Upper lobe of left lung (tissue), 6 donors: ENCODE results near the gene IFI27. TPM values are rescaled to one million over a fixed set of nuclear protein-coding genes. Genes with fewer than 3 reads are reported as not detected.
A peak's percentile ranks its signal among the peaks of the same experiment; 100 is the strongest.

Experiments used
- ATAC-seq, 2 donors: fragments of 200-7000 bp; cut with Tn5 transposase; one replicate each; pipeline ENCODE4 v1.9.1; 2022; ENCODE audit warnings: mild to moderate bottlenecking in 2 of 2, moderate library complexity in 2 of 2; ENCODE audit not compliant: low FRiP score in 2 of 2
- DNase-seq, 2 donors: peaks; one replicate each; pipeline ENCODE4 v3.0.0-alpha.2; 2019 to 2020
- H3K27ac ChIP-seq, 4 donors: fragments of 200-600 bp; sonication (generic); one replicate each; pipeline ENCODE4 v1.5.1; 2016 to 2019
- H3K27me3 ChIP-seq, 4 donors: fragments of 200-600 bp; sonication (generic); one replicate each; pipeline ENCODE4 v1.5.1; 2017 to 2019
- H3K36me3 ChIP-seq, 4 donors: fragments of 200-600 bp; sonication (generic); one replicate each; pipeline ENCODE4 v1.5.1; 2016 to 2019
- H3K4me1 ChIP-seq, 4 donors: fragments of 200-600 bp; sonication (generic); one replicate each; pipeline ENCODE4 v1.5.1; 2018 to 2019
- H3K4me3 ChIP-seq, 4 donors: fragments of 200-600 bp; sonication (generic); one replicate each; pipeline ENCODE4 v1.5.1; 2017 to 2019; ENCODE audit warnings: mild to moderate bottlenecking in 2 of 4, moderate library complexity in 1 of 4
- H3K9me3 ChIP-seq, 4 donors: fragments of 200-600 bp; sonication (generic); one replicate each; pipeline ENCODE4 v1.5.1; 2018 to 2019
- EP300 ChIP-seq, 4 donors: sonication (generic); formaldehyde crosslinking; IDR thresholded peaks; one replicate each; pipeline ENCODE4 v1.5.1; 2017; ENCODE audit warnings: antibody characterized with exemption in 4 of 4, control low read depth in 2 of 4
- POLR2A ChIP-seq, 4 donors: fragments of 450-650 bp; IDR thresholded peaks; one replicate each; pipeline ENCODE4 v1.5.1; 2016 to 2017; ENCODE audit warnings: antibody characterized with exemption in 4 of 4, mild to moderate bottlenecking in 2 of 4
- POLR2AphosphoS5 ChIP-seq, 2 donors: sonication (generic); formaldehyde crosslinking; IDR thresholded peaks; one replicate each; pipeline ENCODE4 v1.5.1; 2017; ENCODE audit warnings: antibody characterized with exemption in 2 of 2
- WGBS, 2 donors: methylation state at CpG; one replicate each; pipeline ENCODE4 v1.1.5; 2017 to 2018; 5-methylcytosine and 5-hydroxymethylcytosine counted together
- total RNA-seq, 6 donors: library from RNA; depleted of rRNA in 4 of 6; stranded (reverse); fragments of >200 nt in 4 of 6; gene quantifications; one replicate each; pipeline versions ENCODE4 v1.1.0 to v1.2.1, GENCODE V29; 2016 to 2021
- TF ChIP-seq, protein P1 (sequence below), 6 experiments: fragments of 450-650 bp in 4 of 6; fragments of 200-600 bp in 2 of 6; sonication (generic) in 2 of 6; IDR thresholded peaks; one replicate each; pipeline ENCODE4 v1.5.1; 2016 to 2019; ENCODE audit warnings: antibody characterized with exemption in 6 of 6
- donor health status: DM: no; HTN: no; CAD: no; lungs with moderate emphysema.
- donor health status: DM: no; HTN: yes; CAD: no; lungs with severe emphysema.

Gene IFI27
- total RNA-seq, 6 donors from 2014 or later, result 210 to 729 (median 328) TPM

GRCh38 chr14:94139421-94139820 lies 28.9 kb downstream of the IFI27 start:
- Histone ChIP-seq H3K27me3 (no peaks in the 10 kb centered on the region), H3K36me3 (no peaks in the 10 kb centered on the region), H3K9me3 (peaks cover 0 to 4% (median 0%) of the 10 kb centered on the region in 4 donors), H3K4me3 (no peak overlapping the region), H3K4me1 (peaks cover 0 to 14% (median 10%) of the 10 kb centered on the region in 4 donors), H3K27ac (no peak overlapping the region)
- DNase-seq (no peak), ATAC-seq (no peak)
- TF ChIP-seq POLR2A (IDR thresholded peaks at IDR 0.05) (no peak), POLR2AphosphoS5 (IDR thresholded peaks at IDR 0.05) (no peak), EP300 (IDR thresholded peaks at IDR 0.05) (no peak)
- TF ChIP-seq, protein P1, sequence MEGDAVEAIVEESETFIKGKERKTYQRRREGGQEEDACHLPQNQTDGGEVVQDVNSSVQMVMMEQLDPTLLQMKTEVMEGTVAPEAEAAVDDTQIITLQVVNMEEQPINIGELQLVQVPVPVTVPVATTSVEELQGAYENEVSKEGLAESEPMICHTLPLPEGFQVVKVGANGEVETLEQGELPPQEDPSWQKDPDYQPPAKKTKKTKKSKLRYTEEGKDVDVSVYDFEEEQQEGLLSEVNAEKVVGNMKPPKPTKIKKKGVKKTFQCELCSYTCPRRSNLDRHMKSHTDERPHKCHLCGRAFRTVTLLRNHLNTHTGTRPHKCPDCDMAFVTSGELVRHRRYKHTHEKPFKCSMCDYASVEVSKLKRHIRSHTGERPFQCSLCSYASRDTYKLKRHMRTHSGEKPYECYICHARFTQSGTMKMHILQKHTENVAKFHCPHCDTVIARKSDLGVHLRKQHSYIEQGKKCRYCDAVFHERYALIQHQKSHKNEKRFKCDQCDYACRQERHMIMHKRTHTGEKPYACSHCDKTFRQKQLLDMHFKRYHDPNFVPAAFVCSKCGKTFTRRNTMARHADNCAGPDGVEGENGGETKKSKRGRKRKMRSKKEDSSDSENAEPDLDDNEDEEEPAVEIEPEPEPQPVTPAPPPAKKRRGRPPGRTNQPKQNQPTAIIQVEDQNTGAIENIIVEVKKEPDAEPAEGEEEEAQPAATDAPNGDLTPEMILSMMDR (IDR thresholded peaks at IDR 0.05), result no peak
- 88 to 91% methylated on average over 5 of the region's 5 CpGs for WGBS, 2 donors

GRCh38 chr14:94142247-94142646 lies 31.7 kb downstream of the IFI27 start:
- Histone ChIP-seq H3K36me3 (no peaks in the 10 kb centered on the region), H3K27me3 (no peaks in the 10 kb centered on the region), H3K4me3 (no peak overlapping the region), H3K4me1 (peaks cover 3 to 19% (median 7%) of the 10 kb centered on the region in 4 donors), H3K9me3 (no peaks in the 10 kb centered on the region), H3K27ac (no peak overlapping the region)
- DNase-seq (no peak), ATAC-seq (no peak)
- 77 to 84% methylated on average over 3 of the region's 3 CpGs for WGBS, 2 donors
- TF ChIP-seq, protein P1 (IDR thresholded peaks at IDR 0.05), result no peak
- TF ChIP-seq POLR2AphosphoS5 (IDR thresholded peaks at IDR 0.05) (no peak), POLR2A (IDR thresholded peaks at IDR 0.05) (no peak), EP300 (IDR thresholded peaks at IDR 0.05) (no peak)

GRCh38 chr14:94142836-94143235 lies 32.3 kb downstream of the IFI27 start:
- WGBS, 2 donors, result 84 to 94% methylated on average over 1 of the region's 1 CpG
- DNase-seq (no peak), ATAC-seq (no peak)
- H3K27me3 ChIP-seq, result no peaks in the 10 kb centered on the region
- no peak overlapping the region for H3K27ac ChIP-seq
- no peaks in the 10 kb centered on the region for H3K9me3 ChIP-seq
- peaks cover 3 to 17% (median 7%) of the 10 kb centered on the region in 4 donors for H3K4me1 ChIP-seq
- TF ChIP-seq POLR2AphosphoS5 (IDR thresholded peaks at IDR 0.05) (no peak), POLR2A (IDR thresholded peaks at IDR 0.05) (no peak), EP300 (IDR thresholded peaks at IDR 0.05) (no peak)
- TF ChIP-seq, protein P1 (IDR thresholded peaks at IDR 0.05), result no peak
- H3K4me3 ChIP-seq, result no peak overlapping the region
- no peaks in the 10 kb centered on the region for H3K36me3 ChIP-seq

DNA sequence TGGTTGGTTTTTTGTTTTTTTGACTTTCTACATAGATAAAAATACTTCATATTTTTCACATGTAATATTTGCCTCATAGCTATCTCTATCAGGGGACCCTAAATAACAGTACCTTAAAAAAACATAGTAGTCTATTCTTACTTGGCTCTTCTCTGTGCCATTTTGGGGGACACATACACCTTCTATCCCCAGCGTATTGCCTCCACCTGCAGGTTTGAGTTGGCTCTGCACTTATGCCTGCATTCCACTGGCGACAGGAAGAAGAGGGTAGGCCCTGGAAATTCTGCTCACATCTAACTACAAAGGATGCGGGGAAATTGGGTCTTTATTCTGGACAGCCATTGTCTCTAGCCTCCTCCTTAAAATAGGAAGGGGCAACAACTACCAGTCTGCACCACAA lies 32.7 kb downstream of the IFI27 start:
- WGBS, 2 donors, result 75 to 91% methylated on average over 3 of the region's 3 CpGs
- peaks cover 3 to 13% (median 7%) of the 10 kb centered on the region in 4 donors for H3K4me1 ChIP-seq
- H3K36me3 ChIP-seq, result no peaks in the 10 kb centered on the region
- no peak overlapping the region for H3K27ac ChIP-seq
- H3K9me3 ChIP-seq, result no peaks in the 10 kb centered on the region
- H3K4me3 ChIP-seq, result no peak overlapping the region
- TF ChIP-seq POLR2AphosphoS5 (IDR thresholded peaks at IDR 0.05), result no peak
- no peak for TF ChIP-seq POLR2A (IDR thresholded peaks at IDR 0.05)
- TF ChIP-seq, protein P1 (IDR thresholded peaks at IDR 0.05), result no peak
- TF ChIP-seq EP300 (IDR thresholded peaks at IDR 0.05), result no peak
- no peak for ATAC-seq
- no peaks in the 10 kb centered on the region for H3K27me3 ChIP-seq
- no peak for DNase-seq

DNA sequence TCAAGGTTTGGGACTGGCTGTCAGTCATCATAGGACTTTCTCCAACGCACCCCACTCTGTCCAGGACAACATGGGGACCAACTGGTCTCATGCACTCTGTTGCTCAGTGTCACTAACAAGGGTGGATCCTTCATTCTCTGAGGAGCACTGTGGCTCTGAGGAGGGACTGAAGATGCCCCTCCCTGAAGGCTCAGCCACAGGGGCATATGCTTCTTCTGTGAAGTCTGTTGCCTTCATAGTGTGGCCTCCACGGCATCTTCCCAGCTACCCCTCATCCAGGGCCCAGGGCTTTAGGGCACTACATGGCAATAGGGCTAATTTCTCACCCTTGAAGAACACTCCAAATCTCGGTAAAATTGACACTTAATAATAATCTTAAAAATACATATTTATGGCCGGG lies 33.2 kb downstream of the IFI27 start:
- TF ChIP-seq EP300 (IDR thresholded peaks at IDR 0.05) (no peak), POLR2AphosphoS5 (IDR thresholded peaks at IDR 0.05) (no peak), POLR2A (IDR thresholded peaks at IDR 0.05) (no peak)
- TF ChIP-seq, protein P1 (IDR thresholded peaks at IDR 0.05), result no peak
- 88 to 90% methylated on average over 4 of the region's 4 CpGs for WGBS, 2 donors
- DNase-seq, result no peak

More for the DNA sequence above, 33.2 kb downstream of the IFI27 start:
- peak in 1 of 2 donors; percentile 15 for ATAC-seq
- no peak overlapping the region for H3K4me3 ChIP-seq
- H3K36me3 ChIP-seq, result no peaks in the 10 kb centered on the region
- H3K9me3 ChIP-seq, result no peaks in the 10 kb centered on the region
- no peak overlapping the region for H3K27ac ChIP-seq
- no peaks in the 10 kb centered on the region for H3K27me3 ChIP-seq
- H3K4me1 ChIP-seq, result peaks cover 3 to 8% (median 5%) of the 10 kb centered on the region in 4 donors
